NCI-H82 (cell line): Measurements from ENCODE around the gene STXBP1.

ENCODE experiments used
- DNase-seq: peaks from one replicate; lab custom pipeline; 2025; lab: John Stamatoyannopoulos, UW

Gene STXBP1

GRCh38 chr9:127715470-127716337 is 103.6 kb downstream of the STXBP1 start, which contains the start of the genes PTRH1 and TTC16:
Gene PTRH1 (minus strand): TSS chr9:127715663. CDS start chr9:127715639, 24 bp downstream.
Gene TTC16 (plus strand): TSS chr9:127716079. CDS start chr9:127716146, 67 bp downstream.
- peak; percentile 96 for DNase-seq

GRCh38 chr9:127716412-127716811 is 104.3 kb downstream of the STXBP1 start:
- DNase-seq: no peak

- no peak for DNase-seq
Measured at GRCh38 chr9:127717766-127718165, 105.7 kb downstream of the STXBP1 start.

- peak; percentile 23 for DNase-seq
Measured at GRCh38 chr9:127720031-127720864, 108.2 kb downstream of the STXBP1 start.

- DNase-seq: no peak
Measured at GRCh38 chr9:127720865-127721227, 108.8 kb downstream of the STXBP1 start.

GRCh38 chr9:127721391-127721821 is 109.3 kb downstream of the STXBP1 start:
- no peak for DNase-seq

- no peak for DNase-seq
Measured at GRCh38 chr9:127722055-127722745, 110.1 kb downstream of the STXBP1 start.

GRCh38 chr9:127723013-127723412 is 110.9 kb downstream of the STXBP1 start:
- no peak for DNase-seq

GRCh38 chr9:127723444-127723843 is 111.4 kb downstream of the STXBP1 start:
- no peak for DNase-seq

GRCh38 chr9:127724012-127724411 is 111.9 kb downstream of the STXBP1 start:
- no peak for DNase-seq

- no peak for DNase-seq
Measured at GRCh38 chr9:127726871-127727270, 114.8 kb downstream of the STXBP1 start.

- no peak for DNase-seq
Measured at GRCh38 chr9:127728808-127729207, 116.7 kb downstream of the STXBP1 start.

- no peak for DNase-seq
Measured at GRCh38 chr9:127729522-127730256, 117.6 kb downstream of the STXBP1 start.

GRCh38 chr9:127730262-127730661 is 118.2 kb downstream of the STXBP1 start:
- DNase-seq: no peak

GRCh38 chr9:127730799-127731410 is 118.8 kb downstream of the STXBP1 start:
- DNase-seq: no peak

GRCh38 chr9:127731938-127732337 is 119.9 kb downstream of the STXBP1 start:
- no peak for DNase-seq

- DNase-seq: no peak
Measured at GRCh38 chr9:127732444-127732843, 120.4 kb downstream of the STXBP1 start.

GRCh38 chr9:127733614-127734013 is 121.5 kb downstream of the STXBP1 start:
- DNase-seq: no peak

GRCh38 chr9:127734247-127734746 is 122.2 kb downstream of the STXBP1 start:
- DNase-seq: no peak

GRCh38 chr9:127734747-127735529 is 122.9 kb downstream of the STXBP1 start, which contains the start of gene TOR2A:
Gene TOR2A (minus strand): TSS chr9:127735294. CDS start chr9:127735270, 24 bp downstream.
- DNase-seq: peak; percentile 98
